MCF 10A (cell line): ENCODE measurements around the gene TWIST2. TPM values are rescaled to one million over a fixed set of nuclear protein-coding genes. Genes with fewer than 3 reads are reported as not detected.

Source experiments
- BruUV-seq: library from RNA; stranded (reverse); fragments of 400-500 nt; replicated peaks from 2 replicates; lab custom pipeline; 2021; lab: Mats Ljungman, UMichigan
- CTCF ChIA-PET: fragments of 300-600 bp; sonication (Branson Sonifier 250); formaldehyde crosslinking; extraction: SDS; loops from one replicate; lab custom pipeline; 2021; ENCODE audit warnings: antibody characterized with exemption, inconsistent platforms; lab: Yijun Ruan, JAX
- POLR2A ChIA-PET: fragments of 300-600, 350-650 bp; sonication (Branson Sonifier 250); formaldehyde crosslinking; extraction: SDS; loops from one replicate; lab custom pipeline; 2020; ENCODE audit warnings: antibody characterized with exemption, inconsistent platforms; lab: Yijun Ruan, JAX
- DNase-seq: peaks from one replicate; pipeline ENCODE4 v3.0.0-alpha.2; 2018; ENCODE audit not compliant: unreplicated experiment
- H3K27ac Mint-ChIP-seq: one replicate; pipeline ENCODE4 v1.8.0; 2022; ENCODE audit warnings: mild to moderate bottlenecking, low read depth, mixed read lengths; ENCODE audit not compliant: unreplicated experiment
- H3K27me3 Mint-ChIP-seq: one replicate; pipeline ENCODE4 v1.8.0; 2022; ENCODE audit warnings: mixed read lengths; ENCODE audit not compliant: insufficient read depth, unreplicated experiment
- H3K36me3 Mint-ChIP-seq: one replicate; pipeline ENCODE4 v1.8.0; 2022; ENCODE audit warnings: mild to moderate bottlenecking, moderate library complexity, mixed read lengths; ENCODE audit not compliant: insufficient read depth, unreplicated experiment
- H3K4me1 Mint-ChIP-seq: one replicate; pipeline ENCODE4 v1.8.0; 2022; ENCODE audit warnings: mixed read lengths; ENCODE audit not compliant: insufficient read depth, unreplicated experiment
- H3K4me3 Mint-ChIP-seq: one replicate; pipeline ENCODE4 v1.8.0; 2022; ENCODE audit warnings: mild to moderate bottlenecking, moderate library complexity, mixed read lengths; ENCODE audit not compliant: unreplicated experiment
- H3K9me3 Mint-ChIP-seq: one replicate; pipeline ENCODE4 v1.8.0; 2022; ENCODE audit warnings: mixed read lengths; ENCODE audit not compliant: unreplicated experiment
- intact Hi-C: fragments of 100-400 bp; cut with micrococcal nuclease; formaldehyde crosslinking; loops from 2 replicates; pipeline ENCODE4 v1.14.1; 2022
- total RNA-seq: library from RNA; stranded (reverse); gene quantifications from 2 replicates; pipeline ENCODE4 v1.2.3, GENCODE V29; 2022
- TF ChIP-seq, protein P1 (sequence below): fragments of 200-600 bp; IDR thresholded peaks from one replicate; pipeline ENCODE4 v1.8.0; 2022; ENCODE audit warnings: antibody characterized with exemption, mild to moderate bottlenecking; ENCODE audit not compliant: unreplicated experiment

The TWIST2 gene
- total RNA-seq, 1 experiment from 2014 or later = 30.2 TPM

DNA sequence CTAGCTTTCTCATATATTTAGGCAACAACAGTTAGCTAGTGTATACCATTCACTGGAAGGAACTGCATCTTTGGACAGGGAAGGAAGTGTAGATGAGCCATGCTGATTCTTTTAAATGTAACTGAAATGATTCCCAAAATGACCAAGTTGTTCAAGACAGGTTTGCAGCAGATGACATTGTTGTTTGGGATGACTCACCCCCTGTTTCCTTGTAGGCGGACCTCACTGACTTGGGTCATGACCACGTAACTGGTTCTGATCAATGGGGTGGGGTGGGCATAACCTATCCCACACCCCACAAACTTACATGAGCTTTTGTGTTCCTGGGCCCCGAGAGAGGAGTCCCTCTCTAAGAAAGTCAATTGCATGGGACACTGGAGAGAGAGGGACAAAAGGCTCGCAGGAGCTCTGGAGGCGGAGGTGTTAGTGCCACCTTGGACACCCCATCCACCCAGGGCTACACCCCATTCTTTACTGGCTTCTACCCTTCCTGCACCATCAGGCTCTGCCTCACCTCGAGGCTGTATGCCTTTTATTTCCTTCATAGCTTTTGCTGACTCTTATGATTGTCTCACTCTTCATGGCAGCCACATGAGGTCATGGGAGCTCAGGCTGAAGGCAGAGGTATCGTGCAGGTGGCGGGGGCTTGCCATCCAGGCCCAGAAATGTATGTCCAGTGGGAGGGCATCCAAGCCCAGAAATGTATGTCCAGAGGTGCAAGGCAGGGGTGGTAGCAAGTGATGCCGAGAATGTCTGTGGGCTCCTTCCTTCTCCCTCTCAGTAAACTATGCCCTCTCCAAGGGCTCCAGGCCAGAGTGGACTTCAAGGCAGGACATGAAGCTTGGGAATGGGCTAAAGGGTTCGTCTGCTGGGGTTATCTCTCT lies 108.0 kb downstream of the TWIST2 start:
- DNase-seq = no peak
- Mint-ChIP-seq H3K36me3 (no peaks in the 10 kb centered on the region), H3K27me3 (no peaks in the 10 kb centered on the region), H3K9me3 (peaks cover 6% of the 10 kb centered on the region), H3K4me1 (peaks cover 12% of the 10 kb centered on the region), H3K27ac (no peak overlapping the region), H3K4me3 (no peak overlapping the region)
- POLR2A ChIA-PET = no interaction called here
- CTCF ChIA-PET = interaction anchor here (0.6 to 1.9 kb wide), 3 partner anchors 10 to 1063 kb away, joined by 3 to 8 read pairs (median 4); no protein-coding TSS in a partner anchor
- TF ChIP-seq, protein P1, sequence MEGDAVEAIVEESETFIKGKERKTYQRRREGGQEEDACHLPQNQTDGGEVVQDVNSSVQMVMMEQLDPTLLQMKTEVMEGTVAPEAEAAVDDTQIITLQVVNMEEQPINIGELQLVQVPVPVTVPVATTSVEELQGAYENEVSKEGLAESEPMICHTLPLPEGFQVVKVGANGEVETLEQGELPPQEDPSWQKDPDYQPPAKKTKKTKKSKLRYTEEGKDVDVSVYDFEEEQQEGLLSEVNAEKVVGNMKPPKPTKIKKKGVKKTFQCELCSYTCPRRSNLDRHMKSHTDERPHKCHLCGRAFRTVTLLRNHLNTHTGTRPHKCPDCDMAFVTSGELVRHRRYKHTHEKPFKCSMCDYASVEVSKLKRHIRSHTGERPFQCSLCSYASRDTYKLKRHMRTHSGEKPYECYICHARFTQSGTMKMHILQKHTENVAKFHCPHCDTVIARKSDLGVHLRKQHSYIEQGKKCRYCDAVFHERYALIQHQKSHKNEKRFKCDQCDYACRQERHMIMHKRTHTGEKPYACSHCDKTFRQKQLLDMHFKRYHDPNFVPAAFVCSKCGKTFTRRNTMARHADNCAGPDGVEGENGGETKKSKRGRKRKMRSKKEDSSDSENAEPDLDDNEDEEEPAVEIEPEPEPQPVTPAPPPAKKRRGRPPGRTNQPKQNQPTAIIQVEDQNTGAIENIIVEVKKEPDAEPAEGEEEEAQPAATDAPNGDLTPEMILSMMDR = no peak
- intact Hi-C loops = no loop called here
- no TSS peak for BruUV-seq

DNA sequence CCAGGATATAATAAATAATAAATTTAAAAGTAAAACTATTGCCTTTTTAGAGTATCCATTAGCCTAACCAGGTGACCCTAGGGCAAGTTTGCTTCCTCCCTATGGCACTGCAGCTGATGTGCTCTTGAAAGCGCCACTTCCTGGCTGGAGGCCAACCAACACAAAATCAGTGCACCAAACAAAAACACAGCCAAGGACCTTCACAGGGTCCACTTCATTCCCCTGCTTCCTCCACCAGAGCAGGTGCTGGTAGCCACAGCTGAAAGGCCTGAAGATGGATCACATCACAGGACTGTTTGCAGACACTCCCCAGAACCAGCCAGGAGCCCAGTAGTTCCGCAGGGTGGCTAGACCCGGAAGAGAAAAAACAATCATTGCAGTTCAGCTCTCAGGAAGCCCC lies 108.8 kb downstream of the TWIST2 start:
- peaks cover 6% of the 10 kb centered on the region for H3K9me3 Mint-ChIP-seq
- no peak overlapping the region for H3K4me3 Mint-ChIP-seq
- H3K27me3 Mint-ChIP-seq = no peaks in the 10 kb centered on the region
- no peaks in the 10 kb centered on the region for H3K36me3 Mint-ChIP-seq
- H3K4me1 Mint-ChIP-seq = peaks cover 12% of the 10 kb centered on the region
- intact Hi-C loops = no loop called here
- POLR2A ChIA-PET = interaction anchor here (0.6 kb wide), 1 partner anchor 140 kb away, joined by 3 read pairs; no protein-coding TSS in a partner anchor
- no peak overlapping the region for H3K27ac Mint-ChIP-seq
- CTCF ChIA-PET = interaction anchor here (0.6 to 1.9 kb wide), 5 partner anchors 11 to 586 kb away, joined by 3 to 8 read pairs (median 4); no protein-coding TSS in a partner anchor
- BruUV-seq = no TSS peak
- DNase-seq = no peak
- TF ChIP-seq, protein P1 = no peak
